ENCODE data around the gene MSI1. TPM values are rescaled to one million over a fixed set of nuclear protein-coding genes. Genes with fewer than 3 reads are reported as not detected.

Gene MSI1
- total RNA-seq, 4 donors from 2014 or later, result 0.16 TPM; not detected in 3

DNA sequence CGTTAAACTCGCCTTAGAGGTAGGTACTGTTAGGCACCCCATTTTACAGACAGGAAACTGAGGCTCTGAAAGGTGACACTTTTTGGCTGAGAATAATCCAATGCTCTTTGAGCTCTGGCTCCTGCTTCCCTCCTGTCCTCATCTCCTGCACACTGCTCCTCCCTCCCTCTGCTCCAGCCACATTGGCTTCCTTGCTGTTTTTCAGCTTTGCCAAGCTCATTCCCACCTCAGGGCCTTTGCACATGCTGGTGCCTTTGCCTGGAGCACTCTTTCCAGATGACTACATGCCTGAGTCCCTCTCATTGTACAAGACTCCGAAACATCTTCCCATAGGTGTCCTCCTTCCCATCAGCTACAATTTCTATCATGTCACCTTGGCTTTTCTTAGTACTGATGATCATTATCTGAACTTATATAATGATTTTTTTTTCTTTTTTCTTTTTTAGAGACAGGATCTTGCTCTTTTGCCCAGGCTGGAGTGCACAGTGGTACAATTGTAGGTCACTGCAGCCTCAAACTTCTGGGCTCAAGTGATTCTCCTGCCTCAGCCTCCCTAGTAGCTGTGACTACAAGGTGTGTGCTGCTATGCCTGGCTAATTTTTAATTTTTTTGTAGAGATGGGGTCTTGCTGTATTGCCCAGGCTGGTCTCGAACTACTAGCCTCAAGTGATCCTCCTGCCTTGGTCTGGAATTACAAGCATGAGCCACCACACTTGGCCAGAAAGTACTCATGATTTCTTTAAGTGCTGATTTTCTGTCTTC is 15.2 kb downstream of the MSI1 start:
- DNase-seq (no peak), ATAC-seq (no peak)
- Histone ChIP-seq H3K27ac (no peak overlapping the region), H3K9me3 (no peaks in the 10 kb centered on the region), H3K36me3 (no peaks in the 10 kb centered on the region), H3K4me1 (no peaks in the 10 kb centered on the region), H3K27me3 (peaks cover 0 to 4% (median 0%) of the 10 kb centered on the region in 3 donors), H3K4me3 (no peak overlapping the region)
- TF ChIP-seq POLR2A (IDR thresholded peaks at IDR 0.05), result no peak
- TF ChIP-seq, protein P1, sequence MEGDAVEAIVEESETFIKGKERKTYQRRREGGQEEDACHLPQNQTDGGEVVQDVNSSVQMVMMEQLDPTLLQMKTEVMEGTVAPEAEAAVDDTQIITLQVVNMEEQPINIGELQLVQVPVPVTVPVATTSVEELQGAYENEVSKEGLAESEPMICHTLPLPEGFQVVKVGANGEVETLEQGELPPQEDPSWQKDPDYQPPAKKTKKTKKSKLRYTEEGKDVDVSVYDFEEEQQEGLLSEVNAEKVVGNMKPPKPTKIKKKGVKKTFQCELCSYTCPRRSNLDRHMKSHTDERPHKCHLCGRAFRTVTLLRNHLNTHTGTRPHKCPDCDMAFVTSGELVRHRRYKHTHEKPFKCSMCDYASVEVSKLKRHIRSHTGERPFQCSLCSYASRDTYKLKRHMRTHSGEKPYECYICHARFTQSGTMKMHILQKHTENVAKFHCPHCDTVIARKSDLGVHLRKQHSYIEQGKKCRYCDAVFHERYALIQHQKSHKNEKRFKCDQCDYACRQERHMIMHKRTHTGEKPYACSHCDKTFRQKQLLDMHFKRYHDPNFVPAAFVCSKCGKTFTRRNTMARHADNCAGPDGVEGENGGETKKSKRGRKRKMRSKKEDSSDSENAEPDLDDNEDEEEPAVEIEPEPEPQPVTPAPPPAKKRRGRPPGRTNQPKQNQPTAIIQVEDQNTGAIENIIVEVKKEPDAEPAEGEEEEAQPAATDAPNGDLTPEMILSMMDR (IDR thresholded peaks at IDR 0.05 in 4 of 5, conservative IDR thresholded peaks at IDR 0.05 in 1 of 5), result no peak
- in situ Hi-C loops (cut with MboI; ENCODE audit: low sequenced_read_pairs in 4 of 4) (loop anchor here in 2 of 4 donors (10.0 kb wide), 1 partner anchor 71 kb away; no protein-coding TSS in a partner anchor), intact Hi-C loops (cut with DNase I; ENCODE audit: low total_unique reads) (no loop called here)

DNA sequence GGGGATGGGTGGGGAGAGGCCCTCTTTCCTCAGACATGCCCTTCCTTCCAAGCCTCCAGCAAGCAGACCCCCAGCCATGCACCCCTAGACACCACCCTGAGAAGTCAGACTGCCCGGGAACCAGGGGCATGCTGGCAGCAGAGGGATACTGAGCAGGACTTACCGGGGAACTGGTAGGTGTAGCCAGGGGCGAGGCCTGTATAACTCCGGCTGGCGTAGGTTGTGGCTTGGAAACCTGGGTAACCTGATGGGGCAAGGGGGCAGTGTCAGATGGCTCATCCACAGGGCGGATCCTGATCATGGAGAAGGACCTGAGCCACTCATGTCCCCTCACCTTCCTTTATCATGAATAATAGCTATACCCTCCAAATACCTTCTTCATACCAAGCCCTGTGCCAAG is 15.8 kb downstream of the MSI1 start:
- intact Hi-C loops (cut with DNase I; ENCODE audit: low total_unique reads), result no loop called here
- peaks cover 0 to 4% (median 0%) of the 10 kb centered on the region in 3 donors for H3K27me3 ChIP-seq
- in situ Hi-C loops (cut with MboI; ENCODE audit: low sequenced_read_pairs in 4 of 4), result loop anchor here in 2 of 4 donors (10.0 kb wide), 1 partner anchor 72 kb away; no protein-coding TSS in a partner anchor

DNA sequence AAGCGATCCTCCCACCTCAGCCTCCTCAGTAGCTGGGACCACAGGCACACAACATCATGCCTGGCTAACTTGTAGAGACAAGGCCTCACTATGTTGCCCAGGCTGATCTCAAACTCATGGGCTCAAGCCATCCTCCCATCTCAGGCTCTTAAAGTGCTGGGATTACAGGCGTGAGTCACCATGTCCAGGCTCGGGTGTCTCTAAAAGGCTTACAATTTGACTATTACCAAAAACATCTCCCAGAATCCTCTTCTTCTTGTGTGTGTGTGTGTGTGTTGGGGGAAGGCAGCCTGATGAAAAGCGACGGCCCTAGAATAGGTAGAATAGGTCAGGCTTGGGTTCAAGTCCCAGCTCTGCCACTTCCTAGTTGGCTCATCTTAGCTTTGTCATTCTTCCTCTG is 16.8 kb downstream of the MSI1 start:
- ATAC-seq (no peak), DNase-seq (no peak)
- intact Hi-C loops (cut with DNase I; ENCODE audit: low total_unique reads) (no loop called here), in situ Hi-C loops (cut with MboI; ENCODE audit: low sequenced_read_pairs in 4 of 4) (loop anchor here in 2 of 4 donors (10.0 kb wide), 1 partner anchor 73 kb away; no protein-coding TSS in a partner anchor)
- no peaks in the 10 kb centered on the region for H3K4me1 ChIP-seq
- no peak overlapping the region for H3K4me3 ChIP-seq
- no peak overlapping the region for H3K27ac ChIP-seq
- no peaks in the 10 kb centered on the region for H3K9me3 ChIP-seq
- H3K36me3 ChIP-seq, result no peaks in the 10 kb centered on the region
- H3K27me3 ChIP-seq, result peaks cover 0 to 4% (median 0%) of the 10 kb centered on the region in 3 donors
- TF ChIP-seq POLR2A (IDR thresholded peaks at IDR 0.05), result no peak
- TF ChIP-seq, protein P1 (IDR thresholded peaks at IDR 0.05 in 4 of 5, conservative IDR thresholded peaks at IDR 0.05 in 1 of 5), result no peak

More for the DNA sequence above, 15.8 kb downstream of the MSI1 start:
- Histone ChIP-seq H3K27ac (no peak overlapping the region), H3K9me3 (no peaks in the 10 kb centered on the region), H3K36me3 (no peaks in the 10 kb centered on the region), H3K4me1 (no peaks in the 10 kb centered on the region), H3K4me3 (no peak overlapping the region)
- TF ChIP-seq, protein P1 (IDR thresholded peaks at IDR 0.05 in 4 of 5, conservative IDR thresholded peaks at IDR 0.05 in 1 of 5), result no peak
- no peak for TF ChIP-seq POLR2A (IDR thresholded peaks at IDR 0.05)
- no peak for DNase-seq
- no peak for ATAC-seq

DNA sequence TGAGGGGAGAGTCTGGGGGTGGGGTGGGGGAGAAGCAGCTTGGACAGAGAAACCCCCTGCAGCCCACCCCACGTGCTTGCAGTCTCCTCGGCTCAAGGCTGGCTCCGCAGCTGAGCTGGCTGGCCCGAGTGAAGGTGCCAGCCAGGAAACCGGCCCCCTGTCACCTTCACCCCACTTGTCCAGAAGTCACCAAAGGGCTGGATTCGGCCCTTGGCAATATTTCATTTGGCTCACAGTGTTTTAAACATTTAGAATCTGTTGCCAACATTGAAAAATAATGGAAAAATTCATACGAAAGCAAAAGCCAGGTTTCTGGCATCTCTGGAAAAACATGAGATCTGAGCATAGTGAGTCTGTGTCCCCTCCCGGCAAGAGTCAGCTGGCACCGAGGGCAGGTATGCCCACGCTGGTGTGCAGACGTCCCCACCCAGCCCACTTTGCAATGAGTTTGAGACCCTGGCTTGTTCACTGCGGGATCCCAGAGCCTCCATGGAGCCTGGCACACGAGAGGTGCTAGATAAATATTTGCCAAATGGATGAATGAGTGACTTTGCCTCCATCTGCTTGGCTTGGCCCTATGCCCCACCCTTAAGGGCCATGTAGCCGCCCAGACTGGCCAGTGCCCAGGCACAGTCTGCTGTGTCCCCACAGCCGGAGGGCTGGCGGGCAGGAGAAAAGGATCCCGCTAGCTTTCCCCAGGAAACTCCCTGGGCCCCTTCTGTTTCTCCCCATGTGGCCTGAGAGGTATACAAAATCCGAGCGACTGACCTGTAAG is 18.2 kb downstream of the MSI1 start:
- H3K27me3 ChIP-seq, result peaks cover 0 to 4% (median 0%) of the 10 kb centered on the region in 3 donors
- H3K4me1 ChIP-seq, result no peaks in the 10 kb centered on the region
- no peak overlapping the region for H3K27ac ChIP-seq
- ATAC-seq (no peak), DNase-seq (no peak)
- in situ Hi-C loops (cut with MboI; ENCODE audit: low sequenced_read_pairs in 4 of 4), result loop anchor here in 2 of 4 donors (10.0 kb wide), 1 partner anchor 74 kb away; no protein-coding TSS in a partner anchor
- no peak overlapping the region for H3K4me3 ChIP-seq
- TF ChIP-seq, protein P1 (IDR thresholded peaks at IDR 0.05 in 4 of 5, conservative IDR thresholded peaks at IDR 0.05 in 1 of 5), result no peak
- TF ChIP-seq POLR2A (IDR thresholded peaks at IDR 0.05), result no peak
- H3K9me3 ChIP-seq, result no peaks in the 10 kb centered on the region
- H3K36me3 ChIP-seq, result no peaks in the 10 kb centered on the region
- intact Hi-C loops (cut with DNase I; ENCODE audit: low total_unique reads), result no loop called here

All from gastrocnemius medialis (tissue), 4 donors.